Keratinocyte (primary cell): ENCODE data around the gene EYS. TPM values are rescaled to one million over a fixed set of nuclear protein-coding genes. Genes with fewer than 3 reads are reported as not detected.

ENCODE experiments used
- DNase-seq: peaks from one replicate; pipeline ENCODE4 v3.0.0-alpha.2; 2011; ENCODE audit warnings: low read depth, missing footprints, low spot score
- FAIRE-seq: peaks from 2 replicates; lab custom pipeline; 2011; peaks lifted over from hg19 to GRCh38; lab: Jason Lieb, UNC
- H2AFZ ChIP-seq: 2 replicates; pipeline ENCODE4 v1.6.0; 2012; ENCODE audit warnings: low read length, control low read depth, inconsistent platforms; ENCODE audit not compliant: control insufficient read depth
- H3K27ac ChIP-seq: 2 replicates; pipeline ENCODE4 v1.5.1; 2011; ENCODE audit warnings: low read length; ENCODE audit not compliant: control insufficient read depth, insufficient read depth
- H3K27me3 ChIP-seq: 3 replicates; pipeline ENCODE4 v1.6.0; 2011; ENCODE audit warnings: low read length; ENCODE audit not compliant: control insufficient read depth, insufficient read depth; ENCODE audit errors: extremely low read depth
- H3K36me3 ChIP-seq, 2 experiments: 2 replicates in 1 of 2; 3 replicates in 1 of 2; pipeline ENCODE4 v1.5.1; 2011; ENCODE audit warnings: low read length in 2 of 2, mild to moderate bottlenecking in 1 of 2; ENCODE audit not compliant: control insufficient read depth in 2 of 2, insufficient read depth in 2 of 2; ENCODE audit errors: extremely low read depth in 1 of 2
- H3K4me1 ChIP-seq: 3 replicates; pipeline ENCODE4 v1.5.1; 2011; ENCODE audit warnings: low read length; ENCODE audit not compliant: control insufficient read depth, insufficient read depth; ENCODE audit errors: extremely low read depth
- H3K4me2 ChIP-seq: 3 replicates; pipeline ENCODE4 v1.6.0; 2011; ENCODE audit warnings: low read depth, low read length; ENCODE audit not compliant: control insufficient read depth, insufficient read depth; ENCODE audit errors: extremely low read depth
- H3K4me3 ChIP-seq, 3 experiments: fragments of 200-600 bp in 1 of 3; sonication (generic) in 1 of 3; 2 replicates in 2 of 3; 3 replicates in 1 of 3; pipeline ENCODE4 v1.5.1; 2011 to 2016; ENCODE audit warnings: low read length in 3 of 3, mild to moderate bottlenecking in 3 of 3, control low read depth in 2 of 3, inconsistent platforms in 1 of 3, low read depth in 1 of 3, mixed read lengths in 1 of 3, mixed run types in 1 of 3, moderate library complexity in 1 of 3; ENCODE audit not compliant: control insufficient read depth in 2 of 3, insufficient read depth in 2 of 3; ENCODE audit errors: extremely low read depth in 1 of 3
- H3K79me2 ChIP-seq: 2 replicates; pipeline ENCODE4 v1.6.0; 2012; ENCODE audit warnings: low read length; ENCODE audit not compliant: control insufficient read depth, insufficient read depth
- H3K9ac ChIP-seq: 3 replicates; pipeline ENCODE4 v1.6.0; 2011; ENCODE audit warnings: low read length; ENCODE audit not compliant: control insufficient read depth, insufficient read depth; ENCODE audit errors: extremely low read depth
- H3K9me1 ChIP-seq: 3 replicates; pipeline ENCODE4 v1.6.0; 2011; ENCODE audit warnings: low read length; ENCODE audit not compliant: control insufficient read depth, insufficient read depth; ENCODE audit errors: extremely low read depth
- H3K9me3 ChIP-seq: 2 replicates; pipeline ENCODE4 v1.5.1; 2012; ENCODE audit warnings: low read depth, low read length; ENCODE audit not compliant: control insufficient read depth
- H4K20me1 ChIP-seq: 3 replicates; pipeline ENCODE4 v1.6.0; 2011; ENCODE audit warnings: low read length; ENCODE audit not compliant: control insufficient read depth, insufficient read depth; ENCODE audit errors: extremely low read depth
- CTCF ChIP-seq, 3 experiments: IDR thresholded peaks in 1 of 3; conservative IDR thresholded peaks in 1 of 3; optimal IDR thresholded peaks in 1 of 3; 2 replicates in 2 of 3; 3 replicates in 1 of 3; pipeline versions ENCODE3 to v1.5.1; 2011; ENCODE audit warnings: low read length in 3 of 3, mild to moderate bottlenecking in 3 of 3, moderate library complexity in 2 of 3, control low read depth in 1 of 3, inconsistent platforms in 1 of 3; ENCODE audit not compliant: insufficient read depth in 2 of 3; ENCODE audit errors: extremely low read depth in 1 of 3
- EZH2 ChIP-seq: IDR thresholded peaks from one replicate; pipeline ENCODE4 v1.6.1; 2012; ENCODE audit warnings: inconsistent platforms, mild to moderate bottlenecking, low read length, moderate library complexity
- dilution Hi-C: fragments of 300-500 bp; cut with MboI; formaldehyde crosslinking; loops from one replicate; pipeline ENCODE4 v1.7.0; 2020; ENCODE audit warnings: low sequenced_read_pairs; ENCODE audit not compliant: extremely low pct_ligation_motif_present
- polyA plus RNA-seq, 5 experiments: library from polyadenylated mRNA; depleted of rRNA in 3 of 5; stranded (reverse) in 3 of 5; stranded (forward) in 1 of 5; unstranded in 1 of 5; fragments of >200 nt; gene quantifications; 1 replicate in 1 of 5; 2 replicates in 3 of 5; 3 replicates in 1 of 5; pipeline versions ENCODE4 v1.2.1 to v1.2.3, GENCODE V29; 2011 to 2012; ENCODE audit warnings: missing spikeins in 2 of 5, low read depth in 1 of 5, low replicate concordance in 1 of 5

The EYS gene
- polyA plus RNA-seq, 1 donor (not counting 4 experiments of a cell fraction or from before 2014, with no cell fraction given) = 0.34 TPM

GRCh38 chr6:63721181-63721580, 1985.8 kb downstream of the EYS start:
- H4K20me1 ChIP-seq = no peaks in the 10 kb centered on the region
- H3K9me1 ChIP-seq = no peaks in the 10 kb centered on the region
- H3K4me3 ChIP-seq = no peak overlapping the region
- no peak overlapping the region for H3K27ac ChIP-seq
- no peaks in the 10 kb centered on the region for H3K36me3 ChIP-seq
- H3K27me3 ChIP-seq = no peaks in the 10 kb centered on the region
- dilution Hi-C loops = no loop called here
- DNase-seq (no peak), FAIRE-seq (no peak)
- no peaks in the 10 kb centered on the region for H3K9me3 ChIP-seq
- TF ChIP-seq CTCF (optimal IDR thresholded peaks at IDR 0.05 in 1 of 3, IDR thresholded peaks at IDR 0.05 in 1 of 3, conservative IDR thresholded peaks at IDR 0.05 in 1 of 3; ENCODE audit: extremely low read depth in 1 of 3, insufficient read depth in 2 of 3, low read length in 3 of 3) = no peak
- no peak for TF ChIP-seq EZH2
- H2AFZ ChIP-seq = no peak overlapping the region
- no peaks in the 10 kb centered on the region for H3K79me2 ChIP-seq
- H3K9ac ChIP-seq = no peak overlapping the region
- H3K4me2 ChIP-seq = no peak overlapping the region
- no peaks in the 10 kb centered on the region for H3K4me1 ChIP-seq

DNA sequence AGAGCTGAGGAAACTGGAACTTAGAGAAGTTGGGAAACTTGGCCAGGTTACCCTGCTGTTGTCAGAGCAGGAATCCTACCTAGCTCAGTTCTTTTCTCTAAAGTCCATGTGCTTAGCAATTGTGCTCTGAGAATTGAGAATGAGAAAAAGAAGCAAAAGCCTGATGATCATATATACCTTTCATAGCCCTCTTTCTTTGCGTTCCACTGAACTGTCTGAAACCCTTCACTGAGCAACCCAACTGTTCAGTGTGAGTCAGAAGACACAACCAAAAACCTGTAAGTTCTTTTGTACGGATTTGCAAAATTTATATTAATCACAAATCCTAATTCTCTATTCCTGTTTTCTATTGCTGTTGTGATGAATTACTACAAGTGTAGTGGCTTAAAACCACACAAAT, 1990.9 kb downstream of the EYS start:
- Histone ChIP-seq H3K9ac (no peak overlapping the region), H2AFZ (no peak overlapping the region), H3K36me3 (peaks cover 0 to 5% of the 10 kb centered on the region in 2 experiments), H3K27ac (no peak overlapping the region), H3K4me1 (no peaks in the 10 kb centered on the region), H3K9me3 (no peaks in the 10 kb centered on the region), H3K27me3 (no peaks in the 10 kb centered on the region), H4K20me1 (no peaks in the 10 kb centered on the region), H3K4me3 (no peak overlapping the region), H3K79me2 (no peaks in the 10 kb centered on the region), H3K4me2 (no peak overlapping the region), H3K9me1 (no peaks in the 10 kb centered on the region)
- DNase-seq = no peak
- dilution Hi-C loops = no loop called here
- TF ChIP-seq CTCF (optimal IDR thresholded peaks at IDR 0.05 in 1 of 3, IDR thresholded peaks at IDR 0.05 in 1 of 3, conservative IDR thresholded peaks at IDR 0.05 in 1 of 3; ENCODE audit: extremely low read depth in 1 of 3, insufficient read depth in 2 of 3, low read length in 3 of 3) = no peak
- TF ChIP-seq EZH2 = no peak
- no peak for FAIRE-seq
